Endothelial cell of umbilical vein (primary cell): Measurements from ENCODE around the gene TMEM203. TPM values are rescaled to one million over a fixed set of nuclear protein-coding genes. Genes with fewer than 3 reads are reported as not detected.

Source experiments
- BruUV-seq: library from RNA; stranded (reverse); fragments of 400-500 nt; replicated peaks from 2 replicates; lab custom pipeline; 2021; lab: Mats Ljungman, UMichigan
- CTCF ChIA-PET: fragments of 300-600, 350-600 bp; sonication (Branson Sonifier 250); formaldehyde crosslinking; loops from one replicate; lab custom pipeline; 2021; ENCODE audit warnings: antibody characterized with exemption, inconsistent platforms; lab: Charles Lee
- POLR2A ChIA-PET: fragments of 300-600, 350-600 bp; sonication (Branson Sonifier 250); formaldehyde crosslinking; loops from one replicate; lab custom pipeline; 2021; ENCODE audit warnings: antibody characterized with exemption, inconsistent platforms; lab: Charles Lee
- DNase-seq: peaks from one replicate; pipeline ENCODE4 v3.0.0-alpha.2; 2011; ENCODE audit warnings: low read depth, low spot score
- FAIRE-seq: peaks from 2 replicates; lab custom pipeline; 2011; peaks lifted over from hg19 to GRCh38; lab: Jason Lieb, UNC
- H2AFZ ChIP-seq: 2 replicates; pipeline ENCODE4 v1.6.0; 2012; ENCODE audit warnings: low read depth, low read length, control low read depth, inconsistent platforms
- H3K27ac ChIP-seq: 2 replicates; pipeline ENCODE4 v1.5.1; 2011; ENCODE audit warnings: low read depth, mild to moderate bottlenecking, control low read depth, low read length, moderate library complexity; ENCODE audit not compliant: insufficient read depth
- H3K27me3 ChIP-seq, 2 experiments: 2 replicates each; pipeline versions ENCODE4 v1.6.0 to v1.6.1; 2011; ENCODE audit warnings: low read length in 2 of 2, mixed read lengths in 1 of 2; ENCODE audit not compliant: control insufficient read depth in 2 of 2, insufficient read depth in 2 of 2
- H3K36me3 ChIP-seq, 2 experiments: 2 replicates in 1 of 2; 3 replicates in 1 of 2; pipeline ENCODE4 v1.5.1; 2011; ENCODE audit warnings: low read length in 2 of 2, mild to moderate bottlenecking in 1 of 2, moderate library complexity in 1 of 2; ENCODE audit not compliant: control insufficient read depth in 2 of 2, insufficient read depth in 2 of 2; ENCODE audit errors: extremely low read depth in 1 of 2
- H3K4me1 ChIP-seq: 3 replicates; pipeline ENCODE4 v1.5.1; 2011; ENCODE audit warnings: mild to moderate bottlenecking, low read length; ENCODE audit not compliant: control insufficient read depth, insufficient read depth; ENCODE audit errors: extremely low read depth
- H3K4me2 ChIP-seq: 2 replicates; pipeline ENCODE4 v1.6.1; 2011; ENCODE audit warnings: low read length, control low read depth, mixed read lengths; ENCODE audit not compliant: insufficient read depth
- H3K4me3 ChIP-seq, 3 experiments: fragments of 200-600 bp in 1 of 3; sonication (generic), shearing (Covaris generic) in 1 of 3; replicated peaks in 1 of 3; 2 replicates each; pipeline ENCODE4 v1.5.1; 2011 to 2016; ENCODE audit warnings: control low read depth in 3 of 3, low read length in 3 of 3, mild to moderate bottlenecking in 2 of 3, inconsistent platforms in 1 of 3, low read depth in 1 of 3, moderate library complexity in 1 of 3; ENCODE audit not compliant: insufficient read depth in 1 of 3
- H3K79me2 ChIP-seq: 2 replicates; pipeline ENCODE4 v1.6.0; 2012; ENCODE audit warnings: low read length, inconsistent platforms; ENCODE audit not compliant: control insufficient read depth, insufficient read depth
- H3K9ac ChIP-seq: replicated peaks from 2 replicates; pipeline ENCODE3; 2011; ENCODE audit warnings: low read length, control low read depth; ENCODE audit not compliant: insufficient read depth; ENCODE audit errors: extremely low read depth
- H3K9me1 ChIP-seq: replicated peaks from 3 replicates; pipeline ENCODE4 v1.6.0; 2011; ENCODE audit warnings: mild to moderate bottlenecking, low read length; ENCODE audit not compliant: control insufficient read depth, insufficient read depth; ENCODE audit errors: extremely low read depth
- H3K9me3 ChIP-seq: replicated peaks from 2 replicates; pipeline ENCODE4 v1.5.1; 2012; ENCODE audit warnings: low read length, inconsistent platforms; ENCODE audit not compliant: control insufficient read depth, insufficient read depth
- H4K20me1 ChIP-seq: replicated peaks from 2 replicates; pipeline ENCODE3; 2011; ENCODE audit warnings: mild to moderate bottlenecking, low read length; ENCODE audit not compliant: control insufficient read depth, insufficient read depth; ENCODE audit errors: extremely low read depth
- EZH2 ChIP-seq: IDR thresholded peaks from 2 replicates; pipeline ENCODE4 v1.6.1; 2012; ENCODE audit warnings: borderline replicate concordance, low read depth, mild to moderate bottlenecking, moderate library complexity, low read length, inconsistent platforms; ENCODE audit not compliant: severe bottlenecking
- FOS ChIP-seq: IDR thresholded peaks from 2 replicates; pipeline ENCODE4 v1.6.1; 2011; ENCODE audit warnings: mild to moderate bottlenecking, low read length, moderate library complexity, borderline replicate concordance; ENCODE audit not compliant: insufficient read depth
- GATA2 ChIP-seq: IDR thresholded peaks from 2 replicates; pipeline ENCODE4 v1.7.0; 2011; ENCODE audit warnings: low read depth, mild to moderate bottlenecking, moderate library complexity, mixed read lengths, low read length; ENCODE audit not compliant: insufficient read length, insufficient read depth
- JUN ChIP-seq: IDR thresholded peaks from 2 replicates; pipeline ENCODE4 v1.6.1; 2011; ENCODE audit warnings: borderline replicate concordance, low read depth; ENCODE audit not compliant: insufficient read length, insufficient read depth
- MYC ChIP-seq: IDR thresholded peaks from one replicate; pipeline ENCODE4 v1.6.1; 2011; ENCODE audit warnings: mild to moderate bottlenecking, low read depth, low read length
- POLR2A ChIP-seq: IDR thresholded peaks from 2 replicates; pipeline ENCODE4 v1.6.1; 2012; ENCODE audit warnings: low read depth, mild to moderate bottlenecking, control low read depth, low read length
- POLR2AphosphoS5 ChIP-seq: IDR thresholded peaks from 2 replicates; pipeline ENCODE4 v1.6.1; 2012; ENCODE audit warnings: low read depth, mild to moderate bottlenecking, control low read depth, low read length, moderate library complexity; ENCODE audit not compliant: insufficient read depth
- dilution Hi-C: fragments of 300-500 bp; cut with MboI; formaldehyde crosslinking; loops from one replicate; pipeline ENCODE4 v1.15.0; 2019; ENCODE audit warnings: low sequenced_read_pairs; ENCODE audit not compliant: extremely low pct_ligation_motif_present
- intact Hi-C: fragments of 100-400 bp; cut with micrococcal nuclease; formaldehyde crosslinking; loops from one replicate; pipeline ENCODE4 v1.10.0; 2022
- polyA plus RNA-seq, 4 experiments: library from polyadenylated mRNA; depleted of rRNA in 3 of 4; stranded (reverse) in 3 of 4; unstranded in 1 of 4; fragments of >200 nt; gene quantifications; 2 replicates each; pipeline versions ENCODE4 v1.2.1 to v1.2.3, GENCODE V29; 2011 to 2012; ENCODE audit warnings: missing spikeins in 1 of 4
- total RNA-seq: library from RNA; stranded (reverse); gene quantifications from 2 replicates; pipeline ENCODE4 v1.2.3, GENCODE V29; 2021
- TF ChIP-seq, protein P1 (sequence below): IDR thresholded peaks from 2 replicates; pipeline ENCODE4 v1.6.1; 2011; ENCODE audit not compliant: insufficient read depth, insufficient read length
- TF ChIP-seq, protein P2 (sequence below), 2 donors: IDR thresholded peaks; 1 replicate in 1 of 2; 2 replicates in 1 of 2; pipeline ENCODE4 v1.5.1; 2011; ENCODE audit warnings: low read length in 2 of 2, mild to moderate bottlenecking in 2 of 2, moderate library complexity in 2 of 2, control low read depth in 1 of 2, inconsistent platforms in 1 of 2, low read depth in 1 of 2; ENCODE audit not compliant: insufficient read depth in 1 of 2; ENCODE audit errors: extremely low read depth in 1 of 2

Gene TMEM203
- total and polyA plus RNA-seq, 2 donors (not counting 3 experiments of a cell fraction or from before 2014, with no cell fraction given): 29.6 to 39.8 TPM

GRCh38 chr9:137229903-137230704 is 24.7 kb upstream of the TMEM203 start:
- FAIRE-seq: no peak

More at GRCh38 chr9:137229903-137230704, 24.7 kb upstream of the TMEM203 start:
- no peaks in the 10 kb centered on the region for H3K9me1 ChIP-seq
- H3K79me2 ChIP-seq: no peaks in the 10 kb centered on the region
- TF ChIP-seq MYC (no peak), EZH2 (no peak), FOS (no peak), JUN (no peak), POLR2A (no peak), GATA2 (no peak), POLR2AphosphoS5 (no peak)
- TF ChIP-seq, protein P1, sequence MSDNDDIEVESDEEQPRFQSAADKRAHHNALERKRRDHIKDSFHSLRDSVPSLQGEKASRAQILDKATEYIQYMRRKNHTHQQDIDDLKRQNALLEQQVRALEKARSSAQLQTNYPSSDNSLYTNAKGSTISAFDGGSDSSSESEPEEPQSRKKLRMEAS: no peak
- TF ChIP-seq, protein P2, sequence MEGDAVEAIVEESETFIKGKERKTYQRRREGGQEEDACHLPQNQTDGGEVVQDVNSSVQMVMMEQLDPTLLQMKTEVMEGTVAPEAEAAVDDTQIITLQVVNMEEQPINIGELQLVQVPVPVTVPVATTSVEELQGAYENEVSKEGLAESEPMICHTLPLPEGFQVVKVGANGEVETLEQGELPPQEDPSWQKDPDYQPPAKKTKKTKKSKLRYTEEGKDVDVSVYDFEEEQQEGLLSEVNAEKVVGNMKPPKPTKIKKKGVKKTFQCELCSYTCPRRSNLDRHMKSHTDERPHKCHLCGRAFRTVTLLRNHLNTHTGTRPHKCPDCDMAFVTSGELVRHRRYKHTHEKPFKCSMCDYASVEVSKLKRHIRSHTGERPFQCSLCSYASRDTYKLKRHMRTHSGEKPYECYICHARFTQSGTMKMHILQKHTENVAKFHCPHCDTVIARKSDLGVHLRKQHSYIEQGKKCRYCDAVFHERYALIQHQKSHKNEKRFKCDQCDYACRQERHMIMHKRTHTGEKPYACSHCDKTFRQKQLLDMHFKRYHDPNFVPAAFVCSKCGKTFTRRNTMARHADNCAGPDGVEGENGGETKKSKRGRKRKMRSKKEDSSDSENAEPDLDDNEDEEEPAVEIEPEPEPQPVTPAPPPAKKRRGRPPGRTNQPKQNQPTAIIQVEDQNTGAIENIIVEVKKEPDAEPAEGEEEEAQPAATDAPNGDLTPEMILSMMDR (IDR thresholded peaks at IDR 0.05; ENCODE audit: extremely low read depth in 1 of 2, insufficient read depth in 1 of 2, low read depth in 1 of 2, low read length in 2 of 2): no peak
- no peak overlapping the region for H3K4me2 ChIP-seq
- no TSS peak for BruUV-seq
- dilution Hi-C loops: no loop called here
- no peak overlapping the region for H3K9ac ChIP-seq
- POLR2A ChIA-PET: interaction anchor here (2.6 kb wide), 1 partner anchor 11 kb away, joined by 6 read pairs; the partner anchor contains the start of gene TUBB4B
- no peaks in the 10 kb centered on the region for H3K9me3 ChIP-seq
- no peak for DNase-seq
- H3K4me3 ChIP-seq: no peak overlapping the region
- no peaks in the 10 kb centered on the region for H3K27me3 ChIP-seq
- no peaks in the 10 kb centered on the region for H4K20me1 ChIP-seq
- H2AFZ ChIP-seq: no peak overlapping the region
- no peaks in the 10 kb centered on the region for H3K36me3 ChIP-seq
- no peaks in the 10 kb centered on the region for H3K4me1 ChIP-seq
- intact Hi-C loops: no loop called here
- H3K27ac ChIP-seq: no peak overlapping the region
- CTCF ChIA-PET: no interaction called here
